HFFc6 (cell line): Measurements from ENCODE around the gene TTC31. TPM values are rescaled to one million over a fixed set of nuclear protein-coding genes. Genes with fewer than 3 reads are reported as not detected.
"Not testable (repeated sequence)": the region's sequence is repeated elsewhere in the genome, so short reads cannot be mapped to it uniquely, and the experiment has no call there.

ENCODE experiments used
- DNase-seq: peaks from one replicate; pipeline ENCODE4 v3.0.0-alpha.2; 2018
- H3K27ac Mint-ChIP-seq: 2 replicates; pipeline ENCODE4 v1.8.0; 2020; ENCODE audit warnings: mild to moderate bottlenecking, mixed read lengths
- H3K27me3 Mint-ChIP-seq: 2 replicates; pipeline ENCODE4 v1.8.0; 2021; ENCODE audit warnings: mild to moderate bottlenecking, moderate library complexity, mixed read lengths; ENCODE audit not compliant: insufficient read depth
- H3K36me3 Mint-ChIP-seq: 2 replicates; pipeline ENCODE4 v1.8.0; 2021; ENCODE audit warnings: low read depth, mixed read lengths
- H3K4me1 Mint-ChIP-seq: 2 replicates; pipeline ENCODE4 v1.8.0; 2020; ENCODE audit warnings: low read depth, mixed read lengths
- H3K4me3 Mint-ChIP-seq: 2 replicates; pipeline ENCODE4 v1.8.0; 2020; ENCODE audit warnings: mild to moderate bottlenecking, moderate library complexity, mixed read lengths
- H3K9me3 Mint-ChIP-seq: 2 replicates; pipeline ENCODE4 v1.8.0; 2020; ENCODE audit warnings: mild to moderate bottlenecking, mixed read lengths
- CTCF ChIP-seq: fragments of 200-600 bp; sonication (generic); IDR thresholded peaks from 2 replicates; pipeline ENCODE4 v1.5.0; 2021; ENCODE audit warnings: antibody characterized with exemption, mild to moderate bottlenecking
- total RNA-seq, 6 experiments: library from RNA; stranded (reverse); fragmentation: NEBNext Ultra II Directional; extraction: Animal tissue kit (Norgen Biotek cat#: 25700); gene quantifications; 2 replicates in 1 of 6; 3 replicates in 5 of 6; pipeline ENCODE4 v1.2.3, GENCODE V29; 2021

The TTC31 gene
- total RNA-seq, 6 experiments from 2014 or later: 14.3 to 17.4 (median 16.7) TPM

- no peak for TF ChIP-seq CTCF
- no peaks in the 10 kb centered on the region for H3K9me3 Mint-ChIP-seq
- no peaks in the 10 kb centered on the region; the same call in 1 of the 2 replicates for H3K27me3 Mint-ChIP-seq
- H3K36me3 Mint-ChIP-seq: no peaks in the 10 kb centered on the region
- H3K4me3 Mint-ChIP-seq: peak overlapping the region; percentile 95
- peaks cover 51% of the 10 kb centered on the region for H3K4me1 Mint-ChIP-seq
- peak; percentile 33 for DNase-seq
- peak overlapping the region; percentile 74 for H3K27ac Mint-ChIP-seq
Measured at GRCh38 chr2:74439803-74440377, 43.0 kb upstream of the TTC31 start.

GRCh38 chr2:74440378-74441169, 42.3 kb upstream of the TTC31 start:
- peak; percentile 59 for TF ChIP-seq CTCF
- Mint-ChIP-seq H3K36me3 (no peaks in the 10 kb centered on the region), H3K27me3 (no peaks in the 10 kb centered on the region; the same call in 1 of the 2 replicates), H3K9me3 (no peaks in the 10 kb centered on the region), H3K4me3 (peak overlapping the region; percentile 95), H3K4me1 (peaks cover 48% of the 10 kb centered on the region), H3K27ac (peak overlapping the region; percentile 74)
- peak; percentile 67 for DNase-seq

GRCh38 chr2:74441170-74441689, 41.7 kb upstream of the TTC31 start:
- H3K4me3 Mint-ChIP-seq: no peak overlapping the region; the same call in 1 of the 2 replicates
- no peak for TF ChIP-seq CTCF
- no peaks in the 10 kb centered on the region; the same call in 1 of the 2 replicates for H3K27me3 Mint-ChIP-seq
- H3K4me1 Mint-ChIP-seq: peaks cover 47% of the 10 kb centered on the region
- no peaks in the 10 kb centered on the region for H3K9me3 Mint-ChIP-seq
- H3K36me3 Mint-ChIP-seq: no peaks in the 10 kb centered on the region
- DNase-seq: no peak
- no peak overlapping the region for H3K27ac Mint-ChIP-seq

GRCh38 chr2:74441690-74442482, 41.0 kb upstream of the TTC31 start, which contains the start of gene RTKN:
RTKN (minus strand) TSS chr2:74441937; CDS start chr2:74441816, 121 bp downstream.
- Mint-ChIP-seq H3K9me3 (no peaks in the 10 kb centered on the region), H3K27me3 (no peaks in the 10 kb centered on the region; the same call in 1 of the 2 replicates), H3K27ac (peak within 1 kb of the TSS; percentile 57; the same call in 1 of the 2 replicates), H3K36me3 (no peaks in the 10 kb centered on the region), H3K4me1 (peaks cover 47% of the 10 kb centered on the region), H3K4me3 (peak within 1 kb of the TSS; percentile 95)
- TF ChIP-seq CTCF: no peak
- no peak for DNase-seq

- not testable (repeated sequence) for DNase-seq, H3K36me3 Mint-ChIP-seq, H3K4me3 Mint-ChIP-seq, H3K27ac Mint-ChIP-seq, H3K27me3 Mint-ChIP-seq, H3K9me3 Mint-ChIP-seq
- peaks cover 39% of the 10 kb centered on the region for H3K4me1 Mint-ChIP-seq
Measured at GRCh38 chr2:74442483-74443297, 40.2 kb upstream of the TTC31 start.
